GM12878 (cell line): ENCODE results near the gene ERVH48-1. TPM values are rescaled to one million over a fixed set of nuclear protein-coding genes. Genes with fewer than 3 reads are reported as not detected.

Source experiments
- ATF7 ChIP-seq: fragments of 450-650 bp; IDR thresholded peaks from 2 replicates; pipeline ENCODE4 v1.6.1; 2016; ENCODE audit warnings: low read depth, mild to moderate bottlenecking
- BCLAF1 ChIP-seq: fragments of 450-650 bp; IDR thresholded peaks from 2 replicates; pipeline ENCODE4 v1.6.1; 2017; ENCODE audit warnings: antibody characterized with exemption, mild to moderate bottlenecking, moderate library complexity
- CBFB ChIP-seq: IDR thresholded peaks from 2 replicates; pipeline ENCODE4 v1.6.1; 2016; ENCODE audit warnings: antibody characterized with exemption, low read depth
- CREM ChIP-seq: IDR thresholded peaks from 2 replicates; pipeline ENCODE4 v1.6.1; 2014; ENCODE audit warnings: antibody characterized with exemption, low read depth
- E2F8 ChIP-seq: fragments of 450-650 bp; IDR thresholded peaks from 2 replicates; pipeline ENCODE4 v1.6.1; 2018; ENCODE audit warnings: mild to moderate bottlenecking, low read depth, moderate library complexity; ENCODE audit not compliant: partially characterized antibody
- IKZF1 ChIP-seq: fragments of 450-650 bp; conservative IDR thresholded peaks from 2 replicates; pipeline ENCODE4 v1.6.1; 2017; ENCODE audit warnings: antibody characterized with exemption, mild to moderate bottlenecking
- JUNB ChIP-seq: IDR thresholded peaks from 2 replicates; pipeline ENCODE4 v1.6.1; 2016; ENCODE audit warnings: antibody characterized with exemption, mild to moderate bottlenecking
- KDM1A ChIP-seq: fragments of 200-600 bp; sonication (generic); IDR thresholded peaks from 2 replicates; pipeline ENCODE4 v1.6.1; 2016; ENCODE audit warnings: borderline replicate concordance
- KLF5 ChIP-seq: fragments of 450-650 bp; IDR thresholded peaks from 2 replicates; pipeline ENCODE4 v1.6.1; 2014; ENCODE audit warnings: mild to moderate bottlenecking; ENCODE audit not compliant: partially characterized antibody
- LARP7 ChIP-seq: fragments of 450-650 bp; IDR thresholded peaks from 2 replicates; pipeline ENCODE4 v1.6.1; 2017; ENCODE audit warnings: mild to moderate bottlenecking
- MAX ChIP-seq: IDR thresholded peaks from 2 replicates; pipeline ENCODE4 v1.6.1; 2012; ENCODE audit warnings: low read depth, low read length, improper control_type of control experiment
- NFIC ChIP-seq: IDR thresholded peaks from 2 replicates; pipeline ENCODE4 v1.6.1; 2012; ENCODE audit warnings: low read depth, mild to moderate bottlenecking, inconsistent platforms, low read length, moderate library complexity
- NFYB ChIP-seq: IDR thresholded peaks from 2 replicates; pipeline ENCODE4 v1.6.1; 2011; ENCODE audit warnings: low read depth, mild to moderate bottlenecking, low read length, improper control_type of control experiment, moderate library complexity; ENCODE audit not compliant: insufficient read depth
- POLR2A ChIP-seq: IDR thresholded peaks from 2 replicates; pipeline ENCODE4 v1.6.1; 2011; ENCODE audit warnings: low read depth, mild to moderate bottlenecking, low read length
- POLR2AphosphoS5 ChIP-seq: IDR thresholded peaks from 2 replicates; pipeline ENCODE4 v1.6.1; 2011; ENCODE audit warnings: mild to moderate bottlenecking, low read length, inconsistent platforms
- PRDM15 ChIP-seq: fragments of 450-650 bp; formaldehyde crosslinking; IDR thresholded peaks from 2 replicates; pipeline ENCODE4 v1.4.0; 2020; ENCODE audit warnings: mild to moderate bottlenecking, moderate library complexity
- RELA ChIP-seq: fragments of 450-650 bp; IDR thresholded peaks from 2 replicates; pipeline ENCODE4 v1.8.0; 2014; ENCODE audit warnings: borderline replicate concordance; ENCODE audit not compliant: partially characterized antibody
- RUNX3 ChIP-seq: IDR thresholded peaks from 2 replicates; pipeline ENCODE4 v1.6.1; 2012; ENCODE audit warnings: low read length, inconsistent platforms
- SIX5 ChIP-seq: IDR thresholded peaks from 2 replicates; pipeline ENCODE4 v1.6.1; 2011; ENCODE audit warnings: mild to moderate bottlenecking, low read depth, low read length, moderate library complexity; ENCODE audit not compliant: severe bottlenecking
- STAT3 ChIP-seq: IDR thresholded peaks from 2 replicates; pipeline ENCODE4 v1.6.1; 2011; ENCODE audit warnings: low read depth, low read length, improper control_type of control experiment
- TAF1 ChIP-seq: IDR thresholded peaks from 2 replicates; pipeline ENCODE4 v1.6.1; 2011; ENCODE audit warnings: mild to moderate bottlenecking, low read depth, low read length, borderline replicate concordance
- YBX1 ChIP-seq: fragments of 450-650 bp; IDR thresholded peaks from 2 replicates; pipeline ENCODE4 v1.6.1; 2016; ENCODE audit warnings: antibody characterized with exemption
- polyA plus RNA-seq, 11 experiments: library from polyadenylated mRNA; depleted of rRNA in 4 of 11; unstranded in 6 of 11; stranded (reverse) in 5 of 11; fragments of >200 nt; fragmentation: Nextera tagmentation in 4 of 11; fragmentation: Illumina TruSeq in 1 of 11; extraction: Ambion mirVana in 4 of 11; extraction: Trizol in 1 of 11; gene quantifications; 1 replicate in 1 of 11; 2 replicates in 10 of 11; pipeline versions ENCODE4 v1.2.1 to v1.2.3, GENCODE V29; 2011 to 2016; ENCODE audit warnings: inconsistent platforms in 2 of 11, missing spikeins in 2 of 11, low read depth in 1 of 11
- total RNA-seq, 4 experiments: library from RNA; depleted of rRNA in 3 of 4; stranded (reverse); fragments of >200 nt in 3 of 4; fragmentation: Illumina TruSeq in 1 of 4; extraction: Trizol in 1 of 4; gene quantifications; 2 replicates each; pipeline versions ENCODE4 v1.2.1 to v1.2.3, GENCODE V29; 2013 to 2021

ERVH48-1 gene
- total and polyA plus RNA-seq, 10 of the 15 experiments (the other 5 are each of a cell fraction or from before 2014, with no cell fraction given): 0.03 to 0.30 (median 0.13) TPM; not detected in 7

GRCh38 chr21:42892931-42893755 is 32.3 kb downstream of the ERVH48-1 start, which contains the start of gene NDUFV3 (continued):
- TF ChIP-seq E2F8: no peak
- no peak for TF ChIP-seq SIX5
- peak; percentile 78 for TF ChIP-seq CREM
- peak; percentile 86 for TF ChIP-seq POLR2AphosphoS5
- no peak for TF ChIP-seq YBX1
- TF ChIP-seq RELA: no peak
- TF ChIP-seq BCLAF1: no peak
- peak; percentile 86; the same call in 1 of the 2 replicates for TF ChIP-seq TAF1
- TF ChIP-seq RUNX3: peak; percentile 3; the same call in 1 of the 2 replicates
- TF ChIP-seq LARP7: peak; percentile 88
- TF ChIP-seq NFYB: peak; percentile 95
- peak; percentile 73; the same call in 1 of the 2 replicates for TF ChIP-seq MAX
- no peak for TF ChIP-seq STAT3
- peak; percentile 70; the same call in 1 of the 2 replicates for TF ChIP-seq IKZF1
- no peak for TF ChIP-seq NFIC
- peak; percentile 99 for TF ChIP-seq POLR2A
- TF ChIP-seq ATF7: peak; percentile 40; the same call in 1 of the 2 replicates
- TF ChIP-seq KLF5: no peak
- no peak for TF ChIP-seq CBFB
- TF ChIP-seq PRDM15 (CRISPR knock-in tag): no peak
- no peak for TF ChIP-seq JUNB
- no peak for TF ChIP-seq KDM1A
